Activated CD4-positive, alpha-beta T cell treated with anti-CD3 and anti-CD28 coated beads for 36 hours (primary cell): ENCODE results near the gene COQ3. TPM values are rescaled to one million over a fixed set of nuclear protein-coding genes. Genes with fewer than 3 reads are reported as not detected.

Experiments used
- ATAC-seq: fragments of 200-7000 bp; cut with Tn5 transposase; one replicate; pipeline ENCODE4 v1.10.0; 2021; ENCODE audit warnings: mild to moderate bottlenecking, moderate library complexity
- CTCF ChIA-PET: fragments of 350-600 bp; sonication (Branson Sonifier 250); formaldehyde crosslinking; loops from one replicate; lab custom pipeline; 2021; ENCODE audit warnings: antibody characterized with exemption; lab: Charles Lee
- POLR2A ChIA-PET: fragments of 350-600 bp; sonication (Branson Sonifier 250); formaldehyde crosslinking; loops from one replicate; lab custom pipeline; 2021; ENCODE audit warnings: antibody characterized with exemption, inconsistent platforms; lab: Charles Lee
- DNase-seq: peaks from one replicate; pipeline ENCODE4 v3.0.0-alpha.2; 2020
- H3K27ac Mint-ChIP-seq: one replicate; pipeline ENCODE4 v1.8.0; 2021; ENCODE audit warnings: mixed read lengths
- H3K27me3 Mint-ChIP-seq: one replicate; pipeline ENCODE4 v1.8.0; 2021; ENCODE audit warnings: mixed read lengths
- H3K36me3 Mint-ChIP-seq: one replicate; pipeline ENCODE4 v1.8.0; 2021; ENCODE audit warnings: low read depth, mixed read lengths
- H3K4me1 Mint-ChIP-seq: one replicate; pipeline ENCODE4 v1.8.0; 2021; ENCODE audit warnings: mixed read lengths
- H3K4me3 Mint-ChIP-seq: one replicate; pipeline ENCODE4 v1.8.0; 2021; ENCODE audit warnings: mild to moderate bottlenecking, moderate library complexity, mixed read lengths
- H3K9me3 Mint-ChIP-seq: one replicate; pipeline ENCODE4 v1.8.0; 2021; ENCODE audit warnings: low read depth, mixed read lengths
- intact Hi-C, 2 experiments: fragments of 100-400 bp; cut with DNase I in 1 of 2; cut with micrococcal nuclease in 1 of 2; formaldehyde crosslinking; loops; one replicate each; pipeline versions ENCODE4 v1.14.2 to v1.15.1; 2022 to 2024; cut with DNase I, micrococcal nuclease
- total RNA-seq, 2 experiments: library from RNA; stranded (reverse); gene quantifications; one replicate each; pipeline ENCODE4 v1.2.3, GENCODE V29; 2021

COQ3 gene
- total RNA-seq, 2 experiments from 2014 or later = 13.5 to 23.4 TPM

GRCh38 chr6:99333068-99333467 is 60.9 kb downstream of the COQ3 start:
- ChIA-PET POLR2A (no interaction called here), CTCF (interaction anchor here (1.0 to 1.4 kb wide), 2 partner anchors 14 to 170 kb away, joined by 3 to 4 read pairs; no protein-coding TSS in a partner anchor)
- Mint-ChIP-seq H3K27ac (no peak overlapping the region), H3K36me3 (no peaks in the 10 kb centered on the region), H3K4me1 (peaks cover 3% of the 10 kb centered on the region), H3K9me3 (no peaks in the 10 kb centered on the region), H3K4me3 (no peak overlapping the region), H3K27me3 (peaks cover 8% of the 10 kb centered on the region)
- intact Hi-C loops = loop anchor here (5.0 kb wide), 2 partner anchors 59 to 414 kb away; partner anchors contain the start of gene COQ3 (in 1 of the 2)
- DNase-seq (no peak), ATAC-seq (no peak)

- CTCF ChIA-PET = interaction anchor here (0.5 to 2.9 kb wide), 4 partner anchors 10 to 214 kb away, joined by 3 to 11 read pairs (median 6); no protein-coding TSS in a partner anchor
- no peak for DNase-seq
- POLR2A ChIA-PET = no interaction called here
- intact Hi-C loops = loop anchor here (2.0 to 5.0 kb wide), 5 partner anchors 33 to 491 kb away; partner anchors contain the start of genes COQ3 (in 1 of the 2) and PNISR (in 1 of the 2)
- H3K9me3 Mint-ChIP-seq = no peaks in the 10 kb centered on the region
- H3K4me1 Mint-ChIP-seq = peaks cover 3% of the 10 kb centered on the region
- H3K36me3 Mint-ChIP-seq = no peaks in the 10 kb centered on the region
- peaks cover 2% of the 10 kb centered on the region for H3K27me3 Mint-ChIP-seq
- no peak for ATAC-seq
- H3K27ac Mint-ChIP-seq = no peak overlapping the region
- H3K4me3 Mint-ChIP-seq = no peak overlapping the region
Measured at GRCh38 chr6:99331531-99331930, 62.5 kb downstream of the COQ3 start.

- peak; percentile 80 for DNase-seq
- H3K27me3 Mint-ChIP-seq = peaks cover 4% of the 10 kb centered on the region
- H3K4me1 Mint-ChIP-seq = peaks cover 3% of the 10 kb centered on the region
- H3K4me3 Mint-ChIP-seq = no peak overlapping the region
- intact Hi-C loops = loop anchor here (1.0 to 5.0 kb wide), 7 partner anchors 35 to 493 kb away; partner anchors contain the start of genes COQ3 (in 1 of the 2) and PNISR (in 1 of the 2)
- ChIA-PET CTCF (interaction anchor here (0.6 to 2.9 kb wide), 35 partner anchors 9 to 531 kb away, joined by 3 to 19 read pairs (median 4); partner anchors contain the start of genes COQ3 and PNISR), POLR2A (interaction anchor here (0.6 to 0.9 kb wide), 4 partner anchors 17 to 567 kb away, joined by 3 to 8 read pairs (median 4); no protein-coding TSS in a partner anchor)
- no peaks in the 10 kb centered on the region for H3K9me3 Mint-ChIP-seq
- H3K27ac Mint-ChIP-seq = no peak overlapping the region
- ATAC-seq = peak; percentile 98
- H3K36me3 Mint-ChIP-seq = no peaks in the 10 kb centered on the region
Measured at GRCh38 chr6:99330159-99330558, 63.8 kb downstream of the COQ3 start.

GRCh38 chr6:99324996-99325395 is 69.0 kb downstream of the COQ3 start:
- no peak for ATAC-seq
- H3K36me3 Mint-ChIP-seq = no peaks in the 10 kb centered on the region
- H3K4me1 Mint-ChIP-seq = no peaks in the 10 kb centered on the region
- DNase-seq = no peak
- H3K27ac Mint-ChIP-seq = no peak overlapping the region
- intact Hi-C loops = no loop called here
- CTCF ChIA-PET = interaction anchor here (1.0 to 1.2 kb wide), 3 partner anchors 10 to 115 kb away, joined by 3 read pairs; no protein-coding TSS in a partner anchor
- POLR2A ChIA-PET = no interaction called here
- no peak overlapping the region for H3K4me3 Mint-ChIP-seq
- no peaks in the 10 kb centered on the region for H3K9me3 Mint-ChIP-seq
- H3K27me3 Mint-ChIP-seq = peaks cover 8% of the 10 kb centered on the region

Other genes with a start within 250 kb of the COQ3 start
- under 1 TPM in 1 of 2 experiments, not detected in 1; 0.16 TPM for gene FAXC, start 44.5 kb downstream of the COQ3 start, total RNA-seq
- gene PNISR, start 31.1 kb upstream of the COQ3 start, total RNA-seq = 100 to 1,000 TPM; 127 to 148 TPM
- 10 to 100 TPM; 16.4 to 17.5 TPM for gene USP45, start 121.2 kb upstream of the COQ3 start, total RNA-seq
- gene CCNC, start 174.5 kb upstream of the COQ3 start, total RNA-seq = 10 to 100 TPM; 50.7 to 67.3 TPM
- not detected for gene PRDM13, start 212.6 kb upstream of the COQ3 start, total RNA-seq